Activated naive CD8-positive, alpha-beta T cell (primary cell): Measurements from ENCODE around the gene TMEM235.
"Not testable (repeated sequence)": the region's sequence is repeated elsewhere in the genome, so short reads cannot be mapped to it uniquely, and the experiment has no call there.

ENCODE experiments used
- H3K27ac Mint-ChIP-seq: one replicate; pipeline ENCODE4 v1.8.0; 2021; ENCODE audit warnings: mixed read lengths
- H3K27me3 Mint-ChIP-seq: one replicate; pipeline ENCODE4 v1.8.0; 2021; ENCODE audit warnings: mixed read lengths
- H3K36me3 Mint-ChIP-seq: one replicate; pipeline ENCODE4 v1.8.0; 2021; ENCODE audit warnings: mixed read lengths
- H3K4me1 Mint-ChIP-seq: one replicate; pipeline ENCODE4 v1.8.0; 2021; ENCODE audit warnings: low read depth, mixed read lengths
- H3K4me3 Mint-ChIP-seq: one replicate; pipeline ENCODE4 v1.8.0; 2021; ENCODE audit warnings: mild to moderate bottlenecking, mixed read lengths
- H3K9me3 Mint-ChIP-seq: one replicate; pipeline ENCODE4 v1.8.0; 2021; ENCODE audit warnings: low read depth, mixed read lengths

Gene TMEM235

DNA sequence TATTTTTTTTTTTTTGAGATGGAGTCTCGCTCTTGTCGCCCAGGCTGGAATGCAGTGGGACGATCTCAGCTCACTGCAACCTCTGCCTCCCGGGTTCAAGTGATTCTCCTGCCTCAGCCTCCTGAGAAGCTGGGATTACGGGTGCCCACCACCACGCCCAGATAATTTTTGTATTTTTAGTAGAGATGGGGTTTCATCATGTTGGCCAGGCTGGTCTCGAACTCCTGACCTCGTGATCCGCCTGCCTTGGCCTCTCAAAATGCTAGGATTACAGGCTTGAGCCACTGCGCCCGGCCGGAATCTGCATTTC lies 22.2 kb downstream of the TMEM235 start:
- Mint-ChIP-seq H3K27ac (peak overlapping the region; percentile 86), H3K4me1 (peaks cover 49% of the 10 kb centered on the region), H3K4me3 (peak overlapping the region; percentile 83)
- not testable (repeated sequence) for H3K9me3 Mint-ChIP-seq, H3K27me3 Mint-ChIP-seq, H3K36me3 Mint-ChIP-seq

DNA sequence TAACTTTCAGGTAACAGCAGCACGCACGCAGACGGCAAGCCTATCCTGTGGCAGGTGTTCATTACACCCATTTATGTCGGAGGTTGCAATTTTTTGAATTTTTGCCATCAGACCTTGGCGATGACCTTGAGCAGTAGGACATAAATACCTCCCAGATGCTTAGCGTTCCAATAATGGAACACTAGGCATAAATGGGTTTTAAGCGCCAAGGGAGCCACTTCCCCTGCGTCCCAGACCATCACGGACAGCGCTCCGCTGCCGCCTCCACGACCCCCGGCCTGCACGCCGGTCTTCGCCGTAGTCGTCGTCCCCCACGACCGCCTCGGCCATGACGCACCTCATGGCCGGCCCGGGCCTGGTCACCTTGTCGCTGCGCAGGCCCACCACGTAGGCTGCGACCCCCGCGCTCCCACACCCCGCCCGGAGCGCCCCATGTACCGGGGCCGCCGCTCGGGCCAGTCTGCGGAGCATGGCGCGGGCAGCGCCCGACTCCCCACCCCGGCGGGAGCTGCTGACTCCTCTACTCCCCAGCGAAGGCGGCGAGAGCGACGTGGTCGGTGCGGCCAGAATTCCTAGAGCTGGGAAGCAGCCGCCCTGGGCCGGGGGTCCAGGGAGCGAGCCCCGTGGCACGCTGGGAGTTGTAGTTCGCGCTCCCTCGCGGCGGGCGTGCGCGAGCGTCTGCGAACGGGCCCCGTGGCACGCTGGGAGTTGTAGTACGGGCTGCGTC lies 22.7 kb downstream of the TMEM235 start:
- Mint-ChIP-seq H3K4me3 (peak overlapping the region; percentile 83), H3K27ac (peak overlapping the region; percentile 86), H3K9me3 (no peaks in the 10 kb centered on the region), H3K36me3 (no peaks in the 10 kb centered on the region), H3K4me1 (peaks cover 49% of the 10 kb centered on the region), H3K27me3 (no peaks in the 10 kb centered on the region)

DNA sequence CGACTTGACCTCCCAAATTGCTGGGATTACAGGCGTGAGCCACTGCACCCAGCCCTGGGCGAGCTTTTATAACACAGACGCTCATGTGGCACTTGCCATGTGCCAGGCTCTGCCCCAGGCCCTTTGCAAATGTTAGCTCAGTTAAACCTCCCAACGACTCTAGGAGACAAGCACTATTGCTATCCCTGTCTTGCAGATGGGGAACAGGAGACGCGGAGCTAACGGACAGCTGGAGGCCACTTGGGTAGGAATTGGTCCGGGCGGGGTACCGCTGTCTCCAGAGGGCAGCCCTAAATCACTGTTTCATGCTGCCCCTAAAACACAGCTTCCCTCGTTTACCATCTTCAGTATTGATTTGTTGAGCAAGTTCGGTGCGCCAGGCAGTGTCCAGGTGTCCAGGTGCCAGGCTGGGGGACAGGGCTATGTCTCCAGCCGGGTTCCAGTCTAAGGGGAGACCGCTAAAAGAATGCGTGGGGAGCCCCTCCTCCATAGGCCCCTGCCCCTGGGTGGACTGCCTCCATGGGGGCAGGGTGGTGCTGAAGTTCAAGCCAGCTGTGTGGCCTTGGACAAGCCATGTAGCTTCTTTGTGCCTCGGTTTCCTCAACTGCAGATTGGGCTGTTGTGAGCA lies 23.7 kb downstream of the TMEM235 start:
- Mint-ChIP-seq H3K36me3 (no peaks in the 10 kb centered on the region), H3K27ac (no peak overlapping the region), H3K27me3 (no peaks in the 10 kb centered on the region), H3K4me1 (peaks cover 56% of the 10 kb centered on the region), H3K4me3 (peak overlapping the region; percentile 66), H3K9me3 (no peaks in the 10 kb centered on the region)

DNA sequence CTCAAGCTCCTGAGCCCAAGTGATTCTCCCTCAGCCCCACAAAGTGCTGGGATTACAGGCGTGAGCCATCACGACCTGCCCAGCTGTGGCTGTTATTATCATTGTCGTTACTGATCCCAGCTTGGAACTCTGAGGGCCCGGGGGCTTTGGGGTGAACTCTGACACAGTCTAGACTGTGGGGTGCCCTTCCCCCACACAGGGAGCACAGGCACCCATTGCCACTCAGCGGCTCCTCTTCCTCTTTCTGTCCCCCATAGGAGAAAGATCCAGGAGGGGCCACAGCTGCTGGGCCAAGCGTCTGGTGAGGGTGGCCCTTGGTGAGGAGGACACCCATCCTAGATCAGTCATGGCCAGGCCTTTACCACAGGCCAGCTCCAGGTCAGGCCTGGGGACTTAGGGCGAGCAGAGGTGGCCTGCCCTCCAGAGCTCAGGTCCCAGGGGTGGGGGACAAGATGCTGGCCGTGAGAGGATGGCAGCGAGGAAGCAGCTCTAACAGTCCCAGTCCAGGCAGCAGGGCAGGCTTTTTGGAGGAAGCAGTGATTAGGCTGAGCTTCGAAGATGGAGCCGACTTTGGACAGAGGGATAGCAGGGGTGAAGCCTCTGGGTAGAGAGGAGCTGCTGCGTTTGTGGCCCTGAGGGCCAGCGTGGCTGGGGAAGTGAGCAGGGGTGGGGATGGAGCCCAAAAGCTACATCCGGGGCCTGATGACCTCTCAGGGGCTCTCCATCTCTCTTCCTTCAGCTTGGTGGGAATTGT lies 24.7 kb downstream of the TMEM235 start:
- Mint-ChIP-seq H3K36me3 (no peaks in the 10 kb centered on the region), H3K4me1 (peaks cover 56% of the 10 kb centered on the region), H3K4me3 (peak overlapping the region; percentile 66)

DNA sequence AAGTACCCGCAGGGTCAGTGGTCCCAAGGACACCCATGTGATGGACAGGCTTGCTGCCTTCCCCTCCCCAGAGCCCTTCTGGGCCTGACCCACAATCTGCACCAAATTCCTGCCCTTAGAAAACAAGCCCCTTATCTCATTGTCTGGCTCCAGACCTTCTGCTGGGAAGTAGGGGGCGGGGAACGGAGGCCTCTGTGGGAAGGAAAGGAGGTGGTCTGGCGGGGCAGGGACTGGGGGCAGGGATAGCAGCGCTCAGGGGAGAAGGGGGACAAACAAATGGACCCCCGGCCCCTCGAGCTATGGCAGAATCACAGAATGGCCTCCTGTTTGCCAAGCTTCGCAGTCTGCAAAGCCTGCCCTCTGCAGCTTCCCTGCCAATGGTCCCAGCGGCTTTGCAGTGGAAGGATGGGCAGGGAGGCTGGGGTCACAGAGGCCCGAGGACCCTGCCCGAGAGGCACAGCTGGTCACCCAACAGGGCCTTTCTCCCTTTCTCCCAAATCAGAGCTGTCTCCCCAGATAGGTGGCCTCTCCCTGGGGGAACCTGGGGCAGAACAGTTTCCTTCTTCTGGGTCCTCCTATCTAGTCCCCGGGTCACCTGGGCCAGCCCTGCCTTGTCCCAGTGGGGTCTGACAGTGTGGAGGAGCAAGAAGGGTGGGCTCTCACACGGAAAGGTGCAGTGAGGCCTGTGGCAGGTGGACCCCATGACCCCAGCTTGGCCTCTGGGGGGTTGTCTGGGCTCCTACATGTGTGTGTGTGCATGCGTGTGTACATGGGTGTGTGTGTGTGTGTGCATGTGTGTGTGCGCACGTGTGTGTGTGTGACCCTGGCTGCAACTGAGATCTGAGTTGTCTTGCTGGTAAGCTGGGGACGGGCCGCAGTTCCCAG lies 25.5 kb downstream of the TMEM235 start:
- H3K27ac Mint-ChIP-seq, result no peak overlapping the region
- no peaks in the 10 kb centered on the region for H3K9me3 Mint-ChIP-seq
- no peaks in the 10 kb centered on the region for H3K36me3 Mint-ChIP-seq
- no peaks in the 10 kb centered on the region for H3K27me3 Mint-ChIP-seq
- peak overlapping the region; percentile 40 for H3K4me3 Mint-ChIP-seq
- H3K4me1 Mint-ChIP-seq, result peaks cover 52% of the 10 kb centered on the region

More for the DNA sequence above, 24.7 kb downstream of the TMEM235 start:
- Mint-ChIP-seq H3K9me3 (no peaks in the 10 kb centered on the region), H3K27ac (no peak overlapping the region), H3K27me3 (no peaks in the 10 kb centered on the region)

DNA sequence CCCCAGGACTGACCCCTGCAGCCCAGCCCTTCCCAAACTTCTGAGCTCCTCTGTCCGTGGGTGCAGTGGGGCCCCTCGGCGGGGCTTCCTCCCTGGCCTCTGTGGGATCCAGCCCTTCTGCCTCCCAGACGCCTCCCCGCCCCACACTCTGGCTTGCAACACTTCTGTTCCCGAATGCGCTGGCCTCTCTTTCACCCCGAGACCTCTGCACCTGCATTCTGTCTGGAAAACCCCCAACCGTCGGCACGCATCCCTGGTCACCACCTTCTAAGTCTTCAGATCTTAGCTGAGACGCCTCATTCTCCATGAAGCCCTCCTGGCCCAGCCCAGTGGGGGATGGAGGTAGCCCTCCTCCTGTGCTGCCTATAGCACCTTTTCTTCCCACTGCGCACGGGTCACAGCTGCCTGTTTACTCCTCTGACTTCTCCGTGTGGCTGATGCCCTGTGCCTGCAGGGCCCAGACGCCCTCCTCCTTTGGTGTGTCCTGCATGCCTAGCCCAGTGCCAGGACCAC lies 26.4 kb downstream of the TMEM235 start:
- no peaks in the 10 kb centered on the region for H3K36me3 Mint-ChIP-seq
- peaks cover 46% of the 10 kb centered on the region for H3K4me1 Mint-ChIP-seq
- H3K4me3 Mint-ChIP-seq, result peak overlapping the region; percentile 47
- H3K9me3 Mint-ChIP-seq, result no peaks in the 10 kb centered on the region
- H3K27me3 Mint-ChIP-seq, result no peaks in the 10 kb centered on the region
- H3K27ac Mint-ChIP-seq, result peak overlapping the region; percentile 83

DNA sequence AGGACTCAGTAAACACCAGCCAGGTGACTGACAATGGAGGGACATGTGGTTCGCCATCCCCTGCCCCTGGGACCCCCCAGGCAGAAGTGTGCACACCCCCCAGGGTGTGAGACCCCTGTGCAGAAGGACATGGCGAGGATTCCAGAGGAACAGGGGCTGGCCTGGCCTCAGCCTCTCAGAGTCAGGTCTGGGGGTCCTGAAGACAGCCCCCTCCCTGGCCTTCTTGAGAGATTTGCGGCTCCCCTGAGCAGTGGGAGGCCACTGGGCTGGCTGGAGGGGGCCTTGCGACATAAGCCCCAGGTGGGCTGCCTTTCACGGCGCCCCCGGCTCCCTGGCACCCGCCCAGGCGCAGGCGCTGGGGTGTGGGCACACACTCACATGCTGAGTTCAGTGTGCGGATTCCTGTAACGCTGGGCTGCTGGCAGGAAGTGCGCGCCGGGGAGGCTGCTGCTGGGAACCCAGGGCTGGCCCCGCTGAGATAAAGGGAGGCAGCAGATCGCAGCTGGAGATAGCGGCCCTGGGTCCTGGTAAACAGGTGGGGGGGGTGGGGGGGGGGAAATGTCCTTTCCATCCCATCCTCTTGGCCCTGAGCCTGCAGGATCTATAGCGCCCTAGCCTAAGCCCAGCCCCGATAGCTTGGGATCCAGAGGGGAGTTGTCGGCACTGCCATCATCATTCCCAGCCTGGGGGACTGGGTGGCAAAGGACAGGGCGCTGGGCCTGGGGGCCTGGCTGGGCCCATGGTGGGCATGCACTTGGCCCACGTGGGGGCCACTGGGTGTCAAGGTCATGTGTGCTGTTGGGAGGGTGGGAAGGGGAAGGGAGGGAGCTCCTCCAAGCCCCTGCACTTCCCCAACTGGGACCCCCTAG lies 27.1 kb downstream of the TMEM235 start:
- H3K27me3 Mint-ChIP-seq, result no peaks in the 10 kb centered on the region
- H3K36me3 Mint-ChIP-seq, result no peaks in the 10 kb centered on the region
- H3K27ac Mint-ChIP-seq, result peak overlapping the region; percentile 83
- no peaks in the 10 kb centered on the region for H3K9me3 Mint-ChIP-seq
- H3K4me1 Mint-ChIP-seq, result peaks cover 41% of the 10 kb centered on the region
- H3K4me3 Mint-ChIP-seq, result peak overlapping the region; percentile 66

DNA sequence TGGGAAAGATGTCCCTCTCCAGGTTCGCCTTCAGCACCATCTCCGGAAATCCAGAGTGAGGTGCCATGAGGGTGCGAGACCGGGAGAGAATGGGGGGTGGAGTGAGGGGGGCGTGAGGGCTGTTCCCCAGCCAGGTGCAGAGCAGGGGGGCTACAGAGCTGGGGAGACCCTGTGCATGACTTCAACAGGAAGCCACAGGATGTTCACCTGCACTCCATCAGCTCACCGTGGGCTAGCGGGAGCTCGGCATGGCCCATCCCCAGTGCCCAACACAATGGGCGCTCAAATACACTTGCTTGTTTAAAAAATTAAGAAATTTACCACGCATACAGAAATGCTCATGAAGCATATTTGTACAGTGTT lies 27.7 kb downstream of the TMEM235 start:
- H3K27ac Mint-ChIP-seq, result no peak overlapping the region
- H3K4me3 Mint-ChIP-seq, result no peak overlapping the region
- peaks cover 39% of the 10 kb centered on the region for H3K4me1 Mint-ChIP-seq

DNA sequence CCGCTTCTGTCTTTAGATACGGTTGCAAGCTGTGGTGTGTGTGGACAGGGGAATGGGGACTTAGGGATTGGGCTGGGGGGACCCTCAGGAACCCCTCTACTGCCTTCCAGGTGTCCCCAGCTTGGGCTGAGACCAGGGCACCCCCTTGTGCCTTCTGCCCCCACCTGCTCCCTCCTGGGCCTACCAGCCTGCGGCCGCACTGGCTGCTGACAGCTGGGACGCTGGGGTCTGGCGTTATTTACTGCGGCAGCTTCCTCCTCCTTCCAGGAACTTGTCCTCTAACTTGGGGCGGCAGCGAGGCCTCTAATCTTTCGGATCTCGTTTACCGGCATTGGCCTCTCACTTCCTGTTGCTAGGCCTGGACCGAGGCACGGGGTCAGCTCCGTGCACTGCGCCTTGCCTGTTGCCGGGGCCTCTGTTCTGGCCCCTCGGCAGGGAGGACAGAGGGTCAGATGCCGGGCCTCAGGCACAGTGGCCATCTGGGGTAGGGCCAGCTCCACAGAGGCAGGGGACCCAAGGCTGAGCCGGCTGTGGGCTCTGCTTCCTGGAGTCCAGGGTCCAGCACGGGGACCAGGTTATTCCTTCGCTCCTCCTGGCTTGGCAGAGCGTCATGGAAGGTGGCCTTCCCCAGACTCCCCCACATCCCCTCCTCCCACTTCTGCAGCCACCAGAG lies 31.8 kb downstream of the TMEM235 start:
- peaks cover 25% of the 10 kb centered on the region for H3K4me1 Mint-ChIP-seq
- no peaks in the 10 kb centered on the region for H3K9me3 Mint-ChIP-seq
- no peak overlapping the region for H3K27ac Mint-ChIP-seq
- H3K36me3 Mint-ChIP-seq, result no peaks in the 10 kb centered on the region
- no peaks in the 10 kb centered on the region for H3K27me3 Mint-ChIP-seq
- no peak overlapping the region for H3K4me3 Mint-ChIP-seq

More for the DNA sequence above, 27.7 kb downstream of the TMEM235 start:
- no peaks in the 10 kb centered on the region for H3K9me3 Mint-ChIP-seq
- H3K27me3 Mint-ChIP-seq, result no peaks in the 10 kb centered on the region
- H3K36me3 Mint-ChIP-seq, result no peaks in the 10 kb centered on the region

DNA sequence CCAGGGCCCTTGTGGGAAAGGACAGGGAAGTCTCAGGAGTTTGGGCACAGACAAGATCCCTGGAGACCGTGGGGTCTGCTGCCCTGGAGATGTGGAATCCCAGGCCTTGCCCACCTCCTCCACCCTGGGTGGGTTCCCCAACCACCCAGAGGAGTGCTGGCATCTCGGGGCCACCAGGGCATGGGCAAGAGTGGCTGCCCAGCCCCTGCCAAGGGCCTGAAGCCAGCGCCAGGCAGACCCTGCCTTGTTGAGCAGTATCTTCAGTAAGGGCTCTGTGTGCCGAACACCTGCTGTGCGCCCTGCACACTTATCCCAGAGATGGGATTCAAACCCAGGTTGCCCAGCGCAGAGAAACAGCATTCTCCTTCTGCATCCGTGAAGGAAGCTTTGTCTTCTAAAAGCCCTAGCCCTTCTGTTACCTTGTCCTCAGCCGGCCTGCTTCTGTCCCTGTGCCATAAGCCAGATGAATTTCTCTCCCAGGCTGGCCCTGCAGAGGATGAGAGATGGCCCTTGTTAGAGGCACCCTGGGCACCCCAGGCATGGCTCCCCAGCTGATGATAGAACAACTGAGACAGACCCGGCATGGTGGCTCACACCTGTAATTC lies 32.4 kb downstream of the TMEM235 start:
- Mint-ChIP-seq H3K36me3 (no peaks in the 10 kb centered on the region), H3K27me3 (no peaks in the 10 kb centered on the region), H3K9me3 (no peaks in the 10 kb centered on the region), H3K27ac (no peak overlapping the region), H3K4me3 (no peak overlapping the region), H3K4me1 (peaks cover 22% of the 10 kb centered on the region)

DNA sequence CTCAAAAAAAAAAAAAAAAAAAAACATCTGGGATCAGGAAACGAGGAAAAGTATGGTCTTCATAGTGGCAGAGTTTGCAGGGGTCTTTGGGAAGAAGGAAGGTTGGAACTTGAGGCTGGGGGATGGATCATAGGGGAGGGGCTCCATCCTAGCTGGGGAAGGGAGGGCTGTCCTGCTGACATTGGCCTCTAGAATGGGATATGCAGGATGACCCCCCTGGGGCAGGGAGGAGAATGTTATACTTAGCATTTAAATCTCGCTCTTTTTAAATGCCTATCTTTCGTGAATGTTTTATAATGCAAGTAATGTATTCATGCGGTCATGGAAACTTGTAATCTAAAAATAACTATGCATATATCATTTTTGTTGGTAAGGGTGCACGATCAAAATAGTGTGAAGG lies 33.2 kb downstream of the TMEM235 start:
- H3K36me3 Mint-ChIP-seq, result no peaks in the 10 kb centered on the region
- H3K4me3 Mint-ChIP-seq, result no peak overlapping the region
- H3K9me3 Mint-ChIP-seq, result no peaks in the 10 kb centered on the region
- peak overlapping the region; percentile 7 for H3K27ac Mint-ChIP-seq
- H3K4me1 Mint-ChIP-seq, result peaks cover 18% of the 10 kb centered on the region
- H3K27me3 Mint-ChIP-seq, result no peaks in the 10 kb centered on the region

DNA sequence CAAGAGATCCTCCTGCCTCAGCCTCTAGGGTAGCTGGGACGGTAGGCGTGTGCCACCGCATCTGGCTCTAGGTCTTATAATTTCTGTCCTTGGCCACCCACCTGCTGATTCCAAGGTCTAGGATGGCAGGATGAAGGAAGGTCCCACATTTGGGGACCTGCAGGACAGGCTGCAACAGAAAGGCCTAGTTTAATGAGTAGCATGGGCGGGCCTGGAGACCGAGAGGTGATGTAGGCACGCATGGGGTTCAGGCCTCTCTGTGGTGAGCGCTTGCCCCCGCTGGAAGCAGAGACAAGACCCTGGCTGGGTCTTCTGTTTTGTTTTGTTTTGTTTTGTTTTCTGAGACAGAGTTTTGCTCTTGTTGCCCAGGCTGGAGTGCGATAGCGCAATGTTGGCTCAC lies 33.7 kb downstream of the TMEM235 start:
- Mint-ChIP-seq H3K9me3 (no peaks in the 10 kb centered on the region), H3K27me3 (no peaks in the 10 kb centered on the region), H3K27ac (no peak overlapping the region), H3K4me1 (peaks cover 14% of the 10 kb centered on the region), H3K36me3 (no peaks in the 10 kb centered on the region), H3K4me3 (no peak overlapping the region)

DNA sequence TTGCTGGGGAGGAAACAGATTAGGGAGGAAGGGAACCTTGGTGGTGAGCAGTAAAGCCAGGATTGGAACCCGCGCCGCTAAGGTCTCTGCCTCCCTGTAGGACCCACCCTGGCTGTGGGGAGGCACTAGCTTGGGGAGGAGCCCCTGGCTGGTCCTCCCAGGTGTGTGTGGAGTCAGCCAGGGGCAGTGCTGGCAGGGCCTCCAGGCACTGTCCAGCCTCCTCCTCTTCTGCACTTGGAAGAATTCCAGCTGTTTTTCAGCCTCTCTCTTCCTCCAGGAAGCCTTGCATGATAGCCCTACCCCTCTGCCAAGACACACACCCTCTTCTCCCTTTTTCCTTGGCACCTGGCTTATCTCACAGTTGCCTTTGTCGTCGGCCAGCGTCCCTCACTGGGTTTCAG lies 34.8 kb downstream of the TMEM235 start:
- H3K27me3 Mint-ChIP-seq, result no peaks in the 10 kb centered on the region
- H3K27ac Mint-ChIP-seq, result no peak overlapping the region
- H3K4me1 Mint-ChIP-seq, result peaks cover 20% of the 10 kb centered on the region
- no peaks in the 10 kb centered on the region for H3K9me3 Mint-ChIP-seq
- no peaks in the 10 kb centered on the region for H3K36me3 Mint-ChIP-seq
- H3K4me3 Mint-ChIP-seq, result no peak overlapping the region
